GM18508 (cell line): ENCODE measurements around the gene KPTN.
A peak's percentile ranks its signal among the peaks of the same experiment; 100 is the strongest.

ENCODE experiments used
- ATAC-seq: cut with Tn5 transposase; IDR thresholded peaks from one replicate; pipeline ENCODE4 v1.9.1; 2021; ENCODE audit warnings: moderate number of reproducible peaks; ENCODE audit not compliant: insufficient read depth, unreplicated experiment

The KPTN gene

DNA sequence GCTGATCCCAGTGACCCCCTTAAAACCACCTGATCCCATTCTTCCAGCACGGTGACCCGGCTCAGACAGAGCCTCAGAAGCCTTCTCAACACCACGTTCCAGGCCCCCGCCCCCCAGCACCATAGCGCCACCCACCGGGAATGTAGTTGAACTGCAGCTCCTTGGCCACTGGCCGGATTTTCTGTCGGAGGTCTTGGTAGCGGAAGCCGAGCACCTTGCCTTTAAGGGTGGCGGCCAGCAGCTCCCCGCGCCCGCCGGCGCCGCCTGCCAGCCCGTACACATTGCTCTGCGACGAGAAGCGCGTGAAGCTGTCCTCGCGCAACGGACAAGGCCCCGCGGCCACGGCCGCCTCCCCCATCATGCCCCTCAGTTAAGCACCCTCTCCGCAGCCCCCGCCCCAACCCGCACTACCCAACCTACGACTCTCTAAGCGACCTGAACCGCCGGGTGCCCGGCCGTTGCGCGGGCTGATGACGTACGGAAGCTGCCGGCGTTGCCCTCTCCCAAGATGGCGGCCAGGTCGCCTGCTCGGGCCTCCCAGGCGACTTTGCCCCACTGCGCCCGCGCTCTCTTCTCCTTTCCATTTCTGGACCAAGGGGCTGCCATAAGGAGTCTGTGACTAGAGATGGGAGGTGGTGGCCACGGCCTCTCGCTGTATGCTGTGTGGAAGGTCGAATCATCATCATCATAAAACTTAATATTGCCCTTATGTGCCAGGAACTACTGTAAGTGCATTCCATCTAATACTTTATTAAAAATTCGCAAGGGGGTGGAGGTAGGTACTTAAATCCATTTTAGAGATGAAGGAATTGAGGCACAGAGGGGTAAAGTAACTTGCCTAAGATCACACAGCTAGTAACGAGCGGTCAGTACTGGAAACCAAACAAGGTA is at the start of gene KPTN:
Gene KPTN (minus strand): TSS at position 420 of the 891 bp plus-strand sequence. CDS start 59 bp downstream, at position 361.
- ATAC-seq, result no peak

- ATAC-seq, result no peak
Measured at GRCh38 chr19:47531640-47532387, 47.8 kb upstream of the KPTN start.

DNA sequence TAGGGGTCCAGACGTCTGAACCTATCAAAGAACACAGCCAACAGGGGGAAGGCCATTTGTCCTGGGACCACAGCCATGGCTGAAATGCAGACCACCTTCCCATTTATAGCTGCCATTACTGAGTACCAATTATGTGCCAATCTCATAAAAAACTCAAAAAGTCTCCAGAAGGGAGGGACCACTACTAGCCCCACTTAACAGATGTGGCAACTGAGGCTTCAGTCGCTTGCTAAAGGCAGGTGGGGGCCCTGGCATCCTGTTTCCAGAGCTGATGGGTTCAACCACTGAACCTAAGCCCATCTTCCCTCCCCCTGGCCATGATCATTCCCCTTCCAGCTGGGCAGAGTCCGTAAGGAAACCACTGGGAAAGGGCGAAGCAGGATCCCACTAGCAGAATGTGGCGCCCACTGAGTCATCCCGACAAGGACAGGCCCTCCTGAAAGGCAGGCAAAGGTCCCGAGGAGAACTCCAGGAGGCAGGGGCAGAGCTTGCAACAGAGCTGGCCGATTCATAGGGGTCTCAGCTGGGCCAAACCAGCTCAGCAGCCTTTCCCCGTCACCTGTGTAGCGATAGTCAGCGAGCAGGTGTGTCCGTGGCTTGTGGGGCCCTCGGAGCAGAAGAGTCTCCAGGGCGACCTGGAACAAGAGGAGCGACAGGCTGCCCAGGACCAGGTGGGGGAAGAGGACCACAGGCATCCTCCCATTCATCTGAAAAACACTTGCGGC is 45.2 kb upstream of the KPTN start:
- ATAC-seq, result no peak

- ATAC-seq, result no peak
Measured at GRCh38 chr19:47526798-47527197, 42.8 kb upstream of the KPTN start.

DNA sequence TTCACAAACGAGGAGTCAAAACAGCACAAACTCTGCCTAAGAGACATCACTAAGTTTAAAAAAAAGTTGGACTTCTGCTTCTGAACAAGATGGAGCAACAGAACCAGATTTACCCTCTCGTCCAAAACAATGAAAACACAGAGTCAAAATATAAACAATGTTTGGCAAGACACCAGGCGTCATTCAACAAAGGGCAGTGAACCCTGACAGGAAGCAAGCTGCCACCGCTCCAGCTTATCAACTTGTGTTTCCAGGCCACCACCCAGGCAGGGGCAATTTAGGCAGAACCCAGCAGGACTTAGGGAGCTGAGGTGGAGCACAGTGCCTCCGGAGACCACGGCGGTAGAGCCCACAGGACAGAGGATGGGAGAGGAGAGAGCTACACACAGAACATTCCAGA is 39.5 kb upstream of the KPTN start:
- no peak for ATAC-seq

GRCh38 chr19:47521473-47522180 is 37.6 kb upstream of the KPTN start:
- no peak for ATAC-seq

- ATAC-seq, result no peak
Measured at GRCh38 chr19:47520839-47521238, 36.8 kb upstream of the KPTN start.

- ATAC-seq, result no peak
Measured at GRCh38 chr19:47520343-47520806, 36.4 kb upstream of the KPTN start.

GRCh38 chr19:47518854-47519253 is 34.8 kb upstream of the KPTN start:
- ATAC-seq, result no peak

- ATAC-seq, result no peak
Measured at GRCh38 chr19:47518139-47518538, 34.1 kb upstream of the KPTN start.

DNA sequence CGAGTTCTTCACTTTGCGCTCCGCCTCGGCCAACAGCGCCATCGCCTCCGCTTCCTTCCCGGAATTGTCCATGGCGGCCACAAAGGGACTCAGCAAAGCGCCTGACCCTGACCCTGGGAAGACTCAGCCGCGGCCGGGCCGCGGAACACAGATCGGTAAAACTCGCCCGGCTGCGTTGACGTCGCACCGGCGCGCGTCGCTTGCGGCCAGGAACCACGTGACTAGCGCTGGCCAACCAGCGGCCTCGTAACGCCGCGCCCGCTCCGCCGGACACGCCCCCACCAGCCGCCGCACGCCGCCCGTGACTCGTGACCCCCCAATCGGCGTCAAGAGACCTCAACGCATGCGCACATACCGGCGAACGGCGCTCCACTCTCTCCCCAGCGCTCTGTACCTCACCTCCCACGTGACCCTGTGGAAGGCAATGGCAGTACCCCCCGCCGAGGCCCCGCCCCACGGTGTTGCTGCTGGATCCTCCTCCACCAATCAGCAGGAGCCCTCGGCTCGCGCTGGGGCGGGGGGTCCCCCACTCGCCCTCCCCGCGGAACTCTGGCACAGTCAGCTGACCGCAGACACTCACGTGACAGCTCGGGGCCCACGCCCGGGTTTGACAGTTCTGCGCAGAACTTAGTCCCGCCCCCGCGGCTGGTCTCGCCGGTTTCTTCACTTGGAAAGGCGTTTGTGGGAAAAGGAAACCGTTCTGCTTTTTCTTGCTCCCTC is 31.0 kb upstream of the KPTN start, which contains the start of gene NAPA:
Gene NAPA (minus strand): TSS at position 195 of the 720 bp plus-strand sequence. CDS start 123 bp downstream, at position 72.
- ATAC-seq, result peak; percentile 67

- no peak for ATAC-seq
Measured at GRCh38 chr19:47514151-47514868, 30.3 kb upstream of the KPTN start.

DNA sequence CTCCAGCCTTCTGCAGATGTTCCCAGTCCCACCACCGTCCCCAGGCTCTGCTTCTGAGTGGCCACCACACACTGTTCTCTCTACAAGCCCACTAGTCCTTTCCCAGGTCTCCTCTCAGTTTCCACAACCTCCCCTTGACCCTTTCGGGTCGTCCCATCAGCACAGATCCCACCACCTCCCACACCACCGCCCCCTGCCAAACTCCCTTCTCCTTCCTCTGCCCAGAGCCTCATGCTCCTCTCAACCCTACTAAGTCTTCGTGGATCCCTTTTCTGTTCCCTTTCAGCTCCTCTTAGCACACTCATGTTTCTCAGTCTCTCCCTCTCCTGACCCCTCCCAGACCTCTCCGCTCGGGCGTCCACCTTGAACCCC is 28.9 kb upstream of the KPTN start:
- no peak for ATAC-seq

DNA sequence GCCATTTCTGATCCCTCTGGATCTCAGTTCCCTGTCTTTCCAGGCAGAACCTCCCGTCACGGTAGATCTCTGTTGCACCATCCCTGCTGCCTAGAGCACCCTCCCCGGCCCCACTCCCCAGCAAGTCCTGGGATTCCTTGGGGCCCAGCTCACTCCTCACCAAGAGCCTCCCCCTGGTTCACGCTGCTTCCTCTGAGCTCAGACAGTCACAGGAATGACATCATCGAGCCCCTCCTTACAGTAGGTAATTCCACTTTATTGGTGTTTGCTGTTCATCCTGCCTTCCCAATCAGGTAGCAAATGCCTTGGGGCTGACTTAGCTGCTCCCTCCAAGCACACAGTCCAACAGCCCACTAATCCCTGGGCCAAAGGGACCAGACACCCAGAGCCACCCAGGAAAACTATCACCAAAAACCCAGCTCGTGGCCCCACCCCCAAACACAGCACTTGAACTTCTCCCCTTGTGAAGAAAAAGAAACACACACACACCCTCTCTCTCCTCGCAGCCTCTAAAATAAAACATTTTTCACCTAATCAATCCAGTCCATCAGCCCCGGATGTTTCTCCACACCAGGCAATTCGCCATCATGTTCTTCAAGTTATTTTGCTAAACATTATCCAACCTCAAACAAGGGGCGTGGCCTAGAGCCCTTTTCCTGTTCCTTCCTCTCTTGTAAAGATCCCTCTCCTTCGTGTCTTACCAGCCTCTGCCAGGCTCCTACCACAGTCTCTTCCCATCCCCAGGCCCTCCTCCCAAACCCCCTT is 28.3 kb upstream of the KPTN start:
- ATAC-seq, result no peak

- no peak for ATAC-seq
Measured at GRCh38 chr19:47511681-47512080, 27.7 kb upstream of the KPTN start.

DNA sequence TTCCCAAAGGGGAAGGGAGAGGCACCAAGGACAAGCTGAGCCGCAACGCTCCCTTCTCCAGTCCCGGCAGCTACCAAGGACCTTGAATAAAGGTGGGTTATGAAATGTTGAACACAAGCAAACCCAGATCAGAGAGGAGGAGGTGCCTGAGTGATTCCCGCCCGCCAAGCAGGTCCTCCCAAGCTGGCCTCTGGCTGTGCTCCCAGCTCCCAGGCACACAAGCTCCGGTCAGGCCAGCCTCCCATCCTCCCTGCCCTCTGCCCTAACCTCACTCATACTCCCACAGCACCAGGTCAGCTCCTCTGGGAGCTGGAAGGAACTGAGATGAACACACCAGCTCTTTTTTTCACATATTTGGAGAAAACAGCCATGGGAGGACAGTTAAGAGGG is 27.1 kb upstream of the KPTN start:
- ATAC-seq, result no peak

- no peak for ATAC-seq
Measured at GRCh38 chr19:47510516-47511127, 26.6 kb upstream of the KPTN start.

DNA sequence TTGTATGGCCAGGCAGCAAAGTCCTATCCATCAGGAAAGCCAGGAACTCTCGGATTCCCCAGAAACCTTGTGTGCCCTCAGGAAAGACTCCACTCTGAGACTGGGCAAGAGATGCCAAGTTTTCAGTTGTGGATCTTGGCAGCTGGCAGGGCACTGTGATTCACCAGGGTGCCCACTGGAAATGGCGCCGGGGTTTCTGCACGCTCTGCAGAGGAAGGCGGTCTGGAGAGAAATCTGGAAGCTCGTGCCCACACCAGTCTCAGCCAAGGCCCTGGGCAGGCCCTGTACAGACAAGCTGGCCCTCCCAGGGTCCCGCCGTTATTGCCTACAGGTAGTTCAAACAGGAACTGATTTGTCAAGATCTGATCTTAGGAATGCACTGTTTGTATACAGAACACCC is 26.0 kb upstream of the KPTN start:
- no peak for ATAC-seq
